ENCODE data around the gene TP63. TPM values are rescaled to one million over a fixed set of nuclear protein-coding genes. Genes with fewer than 3 reads are reported as not detected.

Gene TP63
- total RNA-seq, 1 donor from 2014 or later = 25.9 TPM

DNA sequence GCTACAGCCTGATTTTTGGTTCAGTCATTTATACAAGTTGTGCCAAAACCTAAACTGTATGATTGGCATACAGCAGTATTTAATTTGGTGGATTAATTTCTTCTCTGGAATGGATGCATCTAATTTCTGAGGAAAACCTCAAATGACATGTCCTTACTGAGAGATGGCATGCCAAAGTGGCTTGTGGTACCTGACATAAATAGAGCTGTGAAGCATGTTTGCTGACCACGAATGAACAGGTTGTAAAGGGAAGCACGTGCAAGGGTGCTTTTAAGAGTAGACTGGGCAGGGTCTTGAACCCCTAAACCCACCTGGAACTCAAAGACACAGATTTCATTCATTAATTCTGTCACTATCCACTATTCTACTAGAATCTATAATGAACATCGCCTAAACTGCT, 77.2 kb downstream of the TP63 start:
- no peak overlapping the region for H3K4me3 Mint-ChIP-seq
- H3K4me1 Mint-ChIP-seq = peaks cover 26% of the 10 kb centered on the region
- peaks cover 9% of the 10 kb centered on the region for H3K9me3 Mint-ChIP-seq
- TF ChIP-seq, protein P1, sequence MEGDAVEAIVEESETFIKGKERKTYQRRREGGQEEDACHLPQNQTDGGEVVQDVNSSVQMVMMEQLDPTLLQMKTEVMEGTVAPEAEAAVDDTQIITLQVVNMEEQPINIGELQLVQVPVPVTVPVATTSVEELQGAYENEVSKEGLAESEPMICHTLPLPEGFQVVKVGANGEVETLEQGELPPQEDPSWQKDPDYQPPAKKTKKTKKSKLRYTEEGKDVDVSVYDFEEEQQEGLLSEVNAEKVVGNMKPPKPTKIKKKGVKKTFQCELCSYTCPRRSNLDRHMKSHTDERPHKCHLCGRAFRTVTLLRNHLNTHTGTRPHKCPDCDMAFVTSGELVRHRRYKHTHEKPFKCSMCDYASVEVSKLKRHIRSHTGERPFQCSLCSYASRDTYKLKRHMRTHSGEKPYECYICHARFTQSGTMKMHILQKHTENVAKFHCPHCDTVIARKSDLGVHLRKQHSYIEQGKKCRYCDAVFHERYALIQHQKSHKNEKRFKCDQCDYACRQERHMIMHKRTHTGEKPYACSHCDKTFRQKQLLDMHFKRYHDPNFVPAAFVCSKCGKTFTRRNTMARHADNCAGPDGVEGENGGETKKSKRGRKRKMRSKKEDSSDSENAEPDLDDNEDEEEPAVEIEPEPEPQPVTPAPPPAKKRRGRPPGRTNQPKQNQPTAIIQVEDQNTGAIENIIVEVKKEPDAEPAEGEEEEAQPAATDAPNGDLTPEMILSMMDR (IDR thresholded peaks at IDR 0.05; ENCODE audit: unreplicated experiment) = no peak
- H3K36me3 Mint-ChIP-seq = no peaks in the 10 kb centered on the region
- no peak for DNase-seq (ENCODE audit: low spot score in 2 of 2, unreplicated experiment in 2 of 2)
- peak overlapping the region; percentile 16 for H3K27ac Mint-ChIP-seq
- H3K27me3 Mint-ChIP-seq (ENCODE audit: low read depth) = no peaks in the 10 kb centered on the region

DNA sequence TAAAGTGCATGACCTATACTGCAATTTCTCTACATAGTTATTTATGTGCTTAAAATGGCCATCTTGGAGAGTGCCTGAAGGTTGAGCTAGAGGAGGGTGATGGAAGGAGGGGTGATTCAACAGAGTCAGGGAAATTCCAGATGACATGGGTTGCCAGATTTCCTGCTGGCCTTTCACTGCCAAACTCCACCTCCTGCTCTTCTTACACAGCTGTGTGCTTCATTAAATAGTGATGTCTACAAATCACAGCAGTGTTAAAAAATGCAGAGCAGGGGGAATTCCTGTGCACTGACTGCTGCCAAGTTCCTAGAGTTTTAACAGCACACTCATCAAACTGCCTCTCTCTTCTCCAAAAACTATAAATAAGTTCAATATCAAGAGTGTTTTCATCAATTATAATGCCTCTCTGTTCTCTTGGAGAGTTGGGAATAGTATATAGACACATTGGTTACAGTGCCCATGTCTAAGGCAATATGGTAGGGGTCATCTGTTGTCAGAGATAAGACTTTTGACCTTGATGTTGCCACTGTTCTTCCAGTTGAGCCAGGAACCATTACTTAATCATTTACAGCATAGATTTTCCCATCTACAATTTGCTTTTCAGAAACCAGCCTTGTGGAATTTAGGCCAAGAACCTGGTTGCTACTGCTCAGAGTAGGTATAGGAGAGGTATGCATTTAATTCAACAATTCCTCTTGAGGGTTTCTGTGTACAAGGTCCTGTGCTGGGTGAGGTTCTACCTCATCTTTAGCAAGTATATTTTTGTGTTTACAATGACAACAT, 79.6 kb downstream of the TP63 start:
- TF ChIP-seq, protein P1 (IDR thresholded peaks at IDR 0.05; ENCODE audit: unreplicated experiment) = no peak
- Mint-ChIP-seq H3K9me3 (peaks cover 9% of the 10 kb centered on the region), H3K27ac (peak overlapping the region; percentile 77), H3K4me3 (no peak overlapping the region), H3K4me1 (peaks cover 24% of the 10 kb centered on the region), H3K36me3 (no peaks in the 10 kb centered on the region), H3K27me3 (ENCODE audit: low read depth) (no peaks in the 10 kb centered on the region)
- no peak for DNase-seq (ENCODE audit: low spot score in 2 of 2, unreplicated experiment in 2 of 2)

DNA sequence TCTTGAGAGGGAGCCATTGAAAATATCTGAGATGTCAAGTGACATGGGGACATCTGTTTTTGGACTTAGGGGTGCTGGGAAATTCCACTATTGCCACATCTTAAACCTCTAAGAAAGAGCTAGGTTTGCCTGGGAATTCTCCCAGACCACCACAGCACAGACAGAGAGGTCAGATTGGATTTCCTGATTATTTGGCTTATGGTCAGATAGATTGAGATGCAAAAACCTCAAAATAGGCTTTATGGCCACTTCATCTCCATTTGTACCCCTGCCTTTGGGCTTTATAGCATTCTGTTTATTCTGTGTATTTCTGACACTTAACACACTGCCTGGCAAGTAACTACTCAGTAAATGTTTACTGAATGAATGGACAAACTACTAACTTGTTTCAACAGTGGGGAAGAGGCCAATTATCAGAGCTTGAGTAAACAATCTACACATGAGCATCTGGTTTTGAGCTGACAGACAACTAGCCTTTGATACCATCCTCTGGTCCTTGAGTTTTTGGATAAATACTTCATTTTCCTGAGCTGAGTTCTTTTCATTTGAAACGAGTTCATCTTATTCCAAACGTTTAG, 81.8 kb downstream of the TP63 start:
- Mint-ChIP-seq H3K4me1 (peaks cover 20% of the 10 kb centered on the region), H3K27me3 (ENCODE audit: low read depth) (no peaks in the 10 kb centered on the region), H3K27ac (no peak overlapping the region), H3K9me3 (peaks cover 9% of the 10 kb centered on the region), H3K36me3 (no peaks in the 10 kb centered on the region), H3K4me3 (no peak overlapping the region)
- DNase-seq (ENCODE audit: low spot score in 2 of 2, unreplicated experiment in 2 of 2) = no peak
- TF ChIP-seq, protein P1 (IDR thresholded peaks at IDR 0.05; ENCODE audit: unreplicated experiment) = no peak

DNA sequence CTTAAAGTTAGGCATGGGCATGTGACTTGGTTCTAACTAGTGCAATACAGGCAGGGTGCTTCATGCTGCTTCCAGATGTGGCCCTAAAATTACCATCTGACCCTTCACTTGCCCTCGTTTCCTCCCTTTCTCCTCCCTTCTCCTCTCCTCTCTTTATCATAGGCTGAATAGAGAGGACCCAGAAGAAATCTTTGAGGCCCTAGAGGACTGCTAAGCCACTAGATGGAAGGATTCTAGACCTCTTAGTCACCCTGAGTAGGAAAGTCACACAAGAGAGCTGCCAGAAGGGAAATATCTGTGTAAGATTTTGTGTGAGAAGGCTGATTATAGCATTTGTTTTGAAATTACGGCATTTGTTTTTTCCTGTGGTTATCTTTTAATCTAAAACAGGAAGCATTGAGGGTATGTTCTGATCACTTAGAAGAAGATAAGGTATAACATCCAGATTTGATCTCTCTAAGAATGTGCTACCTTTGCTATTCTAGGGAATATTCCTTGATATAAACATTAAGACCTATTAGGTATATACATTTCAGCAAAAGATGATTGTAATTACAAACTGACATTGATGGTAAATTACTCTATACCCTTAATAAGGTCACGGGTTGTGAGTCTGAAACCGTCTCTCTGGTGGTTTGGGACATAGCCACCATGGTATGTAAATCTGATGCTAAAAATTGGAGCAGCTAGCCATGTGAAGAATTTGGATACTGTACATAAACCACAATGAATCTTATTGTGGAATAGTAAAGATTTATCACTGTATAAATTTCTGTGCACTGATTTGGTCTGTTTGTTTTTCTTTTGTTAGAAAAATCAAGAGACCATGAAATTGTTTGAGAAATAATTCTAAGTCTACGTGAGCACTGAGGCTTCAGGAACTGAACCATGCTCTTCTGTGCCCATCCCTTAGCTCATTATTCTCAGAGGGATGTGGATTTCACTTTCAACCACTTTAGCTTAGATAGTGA, 84.1 kb downstream of the TP63 start:
- Mint-ChIP-seq H3K27me3 (ENCODE audit: low read depth) (no peaks in the 10 kb centered on the region), H3K4me3 (no peak overlapping the region), H3K36me3 (no peaks in the 10 kb centered on the region), H3K27ac (no peak overlapping the region), H3K9me3 (peaks cover 9% of the 10 kb centered on the region), H3K4me1 (peaks cover 18% of the 10 kb centered on the region)
- no peak for DNase-seq (ENCODE audit: low spot score in 2 of 2, unreplicated experiment in 2 of 2)
- TF ChIP-seq, protein P1 (IDR thresholded peaks at IDR 0.05; ENCODE audit: unreplicated experiment) = no peak

DNA sequence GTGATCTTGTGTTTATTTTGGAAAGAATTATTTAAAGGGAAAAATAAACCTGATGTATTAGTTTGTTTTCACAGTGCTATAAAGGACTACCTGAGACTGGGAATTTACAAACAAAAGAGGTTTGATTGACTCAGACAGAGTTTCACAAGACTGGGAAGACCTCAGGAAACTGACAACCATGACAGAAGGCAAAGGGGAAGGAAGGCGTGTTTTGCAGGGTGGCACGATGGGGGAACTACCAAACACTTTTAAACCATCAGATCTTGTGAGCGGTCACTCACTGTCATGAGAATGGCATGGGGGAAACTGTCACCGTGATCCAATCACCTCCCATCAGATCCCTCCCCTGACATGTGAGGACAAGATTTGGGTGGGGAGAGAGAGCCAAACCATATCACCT, 87.0 kb downstream of the TP63 start:
- no peaks in the 10 kb centered on the region for H3K36me3 Mint-ChIP-seq
- no peak for DNase-seq (ENCODE audit: low spot score in 2 of 2, unreplicated experiment in 2 of 2)
- H3K27me3 Mint-ChIP-seq (ENCODE audit: low read depth) = no peaks in the 10 kb centered on the region
- no peaks in the 10 kb centered on the region for H3K9me3 Mint-ChIP-seq
- H3K27ac Mint-ChIP-seq = no peak overlapping the region
- TF ChIP-seq, protein P1 (IDR thresholded peaks at IDR 0.05; ENCODE audit: unreplicated experiment) = no peak
- peaks cover 13% of the 10 kb centered on the region for H3K4me1 Mint-ChIP-seq
- no peak overlapping the region for H3K4me3 Mint-ChIP-seq

All from mesothelial cell of epicardium (in vitro differentiated cells).